Dermis blood vessel endothelial cell (primary cell): ENCODE data around the gene PNPLA7. TPM values are rescaled to one million over a fixed set of nuclear protein-coding genes. Genes with fewer than 3 reads are reported as not detected.
"Not testable (repeated sequence)": the region's sequence is repeated elsewhere in the genome, so short reads cannot be mapped to it uniquely, and the experiment has no call there.

ENCODE experiments used
- DNase-seq: peaks from one replicate; pipeline ENCODE4 v3.0.0; 2010
- total RNA-seq: library from RNA; depleted of rRNA; stranded (reverse); fragments of >200 nt; gene quantifications from 2 replicates; pipeline ENCODE4 v1.2.3, GENCODE V29; 2014

The PNPLA7 gene
- 0.42 and 1.7 TPM in 2 replicates for total RNA-seq

DNA sequence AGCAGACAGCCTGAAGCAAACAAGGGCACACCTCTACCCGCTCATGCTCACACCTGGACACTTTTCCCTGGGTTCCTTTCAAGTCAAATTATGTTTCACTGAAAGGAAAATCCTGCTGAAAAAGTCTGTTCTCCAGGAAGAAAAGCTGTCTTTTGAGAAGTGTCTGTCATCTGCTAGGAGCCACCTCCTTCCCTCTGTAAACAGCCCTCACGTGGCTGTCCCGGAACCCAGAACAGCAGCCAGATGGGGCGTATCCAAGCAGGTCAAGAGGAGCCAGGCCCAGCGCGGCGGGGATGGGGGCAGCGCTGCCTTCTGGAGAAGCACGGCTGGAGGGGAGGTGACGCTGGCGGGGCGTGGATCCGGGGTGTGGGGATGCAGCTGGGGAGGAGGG, at the start of gene PNPLA7:
TSS of gene PNPLA7 (minus strand) at position 172 of the 391 bp plus-strand sequence. CDS start 205 bp downstream, outside the sequence.
- DNase-seq, result peak; percentile 74

DNA sequence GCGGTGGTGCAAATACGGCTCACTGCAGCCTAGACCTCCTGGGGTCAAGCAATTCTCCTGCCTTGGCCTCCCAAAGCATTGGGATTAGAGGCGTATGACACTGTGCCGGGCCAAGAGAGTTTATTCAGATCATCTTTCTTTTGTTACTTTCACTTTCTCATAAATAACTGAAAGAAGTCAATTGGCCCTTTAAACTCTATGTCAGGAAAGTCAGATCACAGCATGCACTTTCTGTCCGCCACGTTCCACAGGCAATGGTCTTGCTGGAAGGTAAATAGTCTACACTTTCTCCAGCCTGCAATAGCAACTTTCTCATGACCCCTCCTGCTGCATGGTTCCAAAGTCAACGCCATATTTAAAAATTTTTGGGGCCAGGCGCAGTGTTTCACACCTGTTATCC, 48.7 kb upstream of the PNPLA7 start:
- DNase-seq, result no peak

DNA sequence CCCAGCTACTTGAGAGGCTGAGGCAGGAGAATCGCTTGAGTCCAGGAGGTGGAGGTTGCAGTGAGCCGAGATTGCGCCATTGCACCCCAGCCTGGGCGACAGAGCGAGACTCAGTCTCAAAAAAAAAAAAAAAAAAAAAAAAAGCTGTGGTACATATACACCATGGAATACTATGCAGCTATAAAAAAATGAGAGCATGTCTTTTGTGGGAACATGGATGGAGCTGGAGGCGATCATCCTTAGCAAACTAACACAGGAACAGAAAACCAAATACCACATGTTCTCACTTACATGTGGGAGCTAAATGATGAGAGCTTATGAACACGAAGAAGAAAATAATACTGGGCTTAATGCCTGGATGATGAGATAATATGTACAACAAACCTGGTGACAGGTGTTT, 46.4 kb upstream of the PNPLA7 start:
- not testable (repeated sequence) for DNase-seq

DNA sequence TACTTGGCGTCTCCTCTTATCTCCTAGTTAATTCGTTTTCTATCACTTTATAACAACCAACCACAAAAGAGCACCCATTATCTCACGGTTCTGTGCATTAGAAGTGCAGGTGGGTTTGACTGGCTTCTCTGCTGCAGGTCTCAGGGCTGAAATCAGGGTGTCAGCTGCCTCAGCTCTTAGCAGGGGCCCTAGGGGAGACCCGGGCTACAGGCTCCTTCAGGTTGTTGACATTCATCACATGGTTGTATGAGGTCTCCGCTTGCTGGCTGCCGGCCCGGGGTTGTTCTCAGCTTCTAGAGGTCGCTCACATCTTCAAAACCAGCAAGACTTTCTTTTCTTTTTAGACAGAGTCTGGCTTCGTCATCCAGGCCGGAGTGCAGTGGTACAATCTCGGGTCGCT, 43.0 kb upstream of the PNPLA7 start:
- DNase-seq, result no peak

DNA sequence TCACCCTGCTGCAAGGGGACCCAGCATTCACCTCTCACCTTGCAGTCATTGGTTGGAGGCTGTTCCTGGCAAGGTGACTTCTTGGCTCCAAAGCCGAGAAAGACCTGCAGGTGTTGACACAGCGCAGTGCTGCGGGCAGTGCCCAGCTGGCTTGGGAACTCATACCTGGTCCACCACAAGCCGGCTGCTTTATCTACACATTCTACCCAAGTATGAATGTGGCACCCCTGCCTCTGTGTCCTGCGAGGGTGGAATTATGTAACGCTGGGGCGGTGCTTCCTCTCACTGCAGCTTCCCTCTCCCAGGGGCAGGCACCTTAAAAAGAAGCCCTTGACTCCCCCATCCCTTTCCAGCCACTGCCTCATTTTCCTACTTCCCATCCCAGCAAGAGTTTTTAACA, 42.6 kb upstream of the PNPLA7 start:
- no peak for DNase-seq

DNA sequence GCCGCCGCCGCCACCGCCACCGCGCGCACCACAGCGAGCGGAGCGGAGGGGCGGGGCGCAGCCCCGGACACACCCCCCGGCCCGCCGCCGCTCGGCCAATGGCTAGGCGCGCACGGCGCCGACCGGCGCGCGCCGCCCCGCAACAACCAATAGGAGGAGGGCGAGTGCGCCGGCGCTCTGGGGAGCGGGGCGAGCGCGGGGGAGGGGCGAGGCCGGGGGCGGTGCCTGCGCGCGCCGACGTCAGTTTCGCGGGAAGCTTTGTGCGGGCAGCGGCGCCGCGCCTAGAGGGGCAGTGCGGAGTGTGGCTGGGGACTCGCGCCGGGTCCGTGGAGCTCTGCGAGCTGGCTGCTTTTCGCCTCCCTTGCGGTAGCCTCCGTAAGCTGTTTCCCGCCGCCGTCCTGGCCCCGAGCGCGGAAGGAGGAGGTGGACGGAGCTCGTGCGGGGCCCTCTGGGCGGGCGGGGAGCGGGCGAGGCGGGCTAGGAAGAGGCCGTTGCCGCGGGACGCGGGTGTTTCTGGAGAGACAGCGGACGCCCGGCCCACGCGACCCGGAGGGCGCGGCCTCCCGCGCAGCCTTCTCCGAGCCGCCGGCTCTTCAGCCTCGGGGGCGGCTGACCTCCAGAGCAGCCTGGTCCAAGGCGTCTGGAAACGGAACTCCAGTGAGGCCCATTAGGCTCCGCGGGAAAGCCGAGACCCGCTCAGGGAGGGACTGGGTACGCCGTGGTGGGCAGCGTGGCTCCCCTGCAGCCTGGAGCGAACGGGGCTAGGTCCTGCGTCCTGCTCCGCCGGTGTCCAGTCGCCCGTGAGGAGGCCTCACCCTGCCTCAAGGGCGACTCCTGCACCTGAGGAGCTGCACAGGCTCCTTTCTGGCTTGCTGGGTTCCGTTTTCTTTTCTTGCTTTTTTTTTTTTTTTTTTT, 40.5 kb upstream of the PNPLA7 start, which contains the start of gene ZMYND19:
TSS of gene ZMYND19 (minus strand) at position 44 of the 915 bp plus-strand sequence. CDS start 249 bp downstream, outside the sequence.
- peak; percentile 93 for DNase-seq

DNA sequence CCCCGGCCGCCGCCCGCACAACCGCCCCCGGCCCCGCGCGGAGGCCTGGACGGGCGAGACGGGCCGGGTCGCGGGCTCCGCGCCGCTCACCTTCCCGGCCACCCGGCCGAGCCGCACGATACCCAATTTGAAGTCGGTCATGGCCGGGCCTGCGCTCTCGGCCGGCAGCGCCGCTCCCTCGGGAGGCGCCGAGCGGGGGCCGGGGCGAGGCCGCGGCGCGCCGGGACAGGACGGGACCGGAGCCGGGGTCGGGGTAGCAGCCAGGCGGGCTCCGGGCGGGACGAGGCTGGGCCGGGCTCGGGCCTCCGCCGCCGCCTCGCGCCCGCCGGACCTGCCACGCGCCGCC, 39.9 kb upstream of the PNPLA7 start:
- no peak for DNase-seq

DNA sequence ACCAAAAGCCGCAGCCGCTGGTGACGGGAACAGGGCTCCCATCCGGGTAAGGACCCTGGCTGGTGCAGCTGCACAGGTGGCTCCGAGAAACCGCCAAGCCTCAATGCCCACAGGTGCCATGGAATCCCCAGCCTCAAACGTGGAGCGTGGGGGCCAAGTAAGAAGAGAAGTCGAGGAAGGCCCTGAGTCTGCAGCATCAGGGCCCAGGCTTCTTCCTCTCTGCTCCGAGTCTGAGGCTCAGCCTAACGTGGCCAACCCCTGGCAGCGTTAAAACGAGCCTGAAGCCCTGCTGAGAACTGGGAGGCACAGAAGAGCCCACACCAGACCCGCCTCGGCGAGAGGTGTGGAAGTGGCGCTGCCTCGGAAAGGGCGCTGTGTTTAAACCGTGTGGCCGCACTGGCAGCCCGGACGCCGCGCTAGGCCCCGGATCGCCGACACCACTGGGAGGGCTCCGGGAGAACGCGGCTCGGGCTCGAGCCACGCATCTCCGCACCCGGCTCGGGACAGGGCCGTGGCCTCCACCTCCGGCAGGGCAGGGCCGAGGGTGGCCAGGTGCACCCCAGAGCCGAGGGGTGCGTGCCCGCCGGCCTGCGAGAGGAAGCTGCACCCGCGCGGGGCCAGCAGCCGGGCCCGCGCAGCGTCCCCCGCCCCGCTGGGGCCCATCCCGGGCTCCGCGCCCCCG, 39.4 kb upstream of the PNPLA7 start:
- peak; percentile 41 for DNase-seq

DNA sequence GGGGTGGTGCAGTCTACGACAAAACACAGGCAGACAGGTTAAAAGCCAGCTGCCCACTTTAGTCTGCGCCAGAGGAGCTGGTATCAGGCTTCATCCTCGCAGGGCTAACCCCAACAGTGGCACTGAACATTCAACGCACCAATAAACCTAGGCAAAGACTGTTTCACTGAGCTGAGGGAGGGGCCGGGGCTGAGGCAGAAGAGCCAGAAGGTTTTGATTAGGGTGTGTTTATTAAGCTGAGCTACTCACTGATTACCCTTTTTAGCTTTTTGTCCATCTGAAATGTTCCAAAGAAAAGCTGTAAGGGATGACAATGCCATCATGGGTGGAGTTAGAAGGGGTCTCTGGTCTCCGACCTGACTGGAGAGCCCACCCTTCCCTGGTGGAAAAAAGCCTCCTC, 38.7 kb upstream of the PNPLA7 start:
- no peak for DNase-seq

DNA sequence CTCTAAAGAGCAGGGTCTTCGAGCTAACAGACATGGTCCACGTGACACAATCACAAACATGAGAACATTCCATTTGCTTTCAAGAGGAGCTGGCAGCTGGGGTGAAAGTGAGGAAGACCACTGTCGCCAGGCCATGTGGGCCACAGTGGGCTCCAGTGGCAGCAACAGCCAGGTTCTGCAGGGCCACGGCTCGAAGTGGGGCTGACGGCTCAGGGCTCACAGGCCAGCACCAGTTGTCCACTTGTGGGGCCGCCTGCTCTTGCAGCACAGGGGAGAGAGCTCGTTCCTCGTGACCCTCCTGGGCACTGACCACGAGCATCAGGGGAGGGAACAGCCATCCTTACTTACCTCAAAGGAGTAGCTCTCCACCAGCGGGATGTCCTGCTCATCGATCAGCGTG, 38.1 kb upstream of the PNPLA7 start:
- DNase-seq, result no peak

DNA sequence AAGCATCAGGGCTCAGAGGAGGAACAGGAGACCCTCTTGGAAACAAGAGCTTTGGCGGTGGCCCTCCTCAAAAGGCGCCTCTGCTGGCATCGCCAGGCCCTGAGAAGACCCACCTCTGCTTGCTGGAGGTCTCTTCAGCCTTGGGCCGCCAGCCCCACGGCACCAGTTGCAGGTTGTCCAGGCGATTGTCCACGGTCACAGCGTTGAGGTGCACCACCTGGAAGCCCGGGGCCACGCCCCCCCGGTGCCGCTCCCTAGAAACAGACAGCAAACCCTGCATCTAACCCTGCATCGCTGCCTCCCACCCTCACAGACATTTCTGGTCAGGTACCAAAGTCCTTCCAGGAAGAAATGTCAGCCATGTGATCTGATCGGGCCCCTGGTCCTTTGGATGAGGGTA, 36.7 kb upstream of the PNPLA7 start:
- DNase-seq, result no peak

DNA sequence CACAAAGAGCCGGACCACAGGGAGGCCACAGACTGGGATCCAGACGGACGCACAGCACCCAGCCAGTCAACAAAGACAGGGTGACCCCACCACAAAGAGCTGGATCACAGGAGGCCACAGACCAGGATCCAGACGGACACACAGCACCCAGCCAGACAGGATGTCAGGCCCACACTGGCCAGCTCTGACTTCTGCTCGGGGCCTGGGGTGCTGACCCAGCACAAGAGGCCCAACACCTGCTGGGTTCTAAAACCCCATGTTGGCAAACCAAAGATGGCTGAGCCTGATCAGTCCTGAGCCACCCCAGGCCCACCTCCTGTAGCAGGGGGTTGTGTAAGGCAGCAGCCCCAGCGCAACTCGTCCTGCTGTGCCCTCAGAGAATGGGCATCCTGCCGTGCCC, 33.8 kb upstream of the PNPLA7 start:
- DNase-seq, result no peak

DNA sequence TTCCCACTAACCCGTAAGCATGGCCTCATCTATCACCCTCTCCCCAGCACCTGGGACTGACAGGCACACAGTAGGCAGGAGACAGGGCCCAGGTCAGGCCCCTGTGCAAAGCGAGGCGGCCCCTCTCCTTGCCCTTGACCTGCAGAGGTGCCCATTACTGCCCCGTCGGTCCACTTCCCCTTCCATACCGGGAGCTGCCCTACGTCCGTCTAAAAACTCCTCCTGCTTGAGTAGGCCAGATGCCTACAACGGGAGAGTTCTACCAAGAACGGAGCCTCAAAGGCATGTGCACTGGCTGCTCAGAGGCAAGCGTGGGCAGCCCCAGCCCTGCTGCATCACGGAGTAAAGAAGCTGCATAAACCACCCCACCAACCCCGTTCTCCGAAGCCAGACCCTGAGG, 33.1 kb upstream of the PNPLA7 start:
- DNase-seq, result no peak

DNA sequence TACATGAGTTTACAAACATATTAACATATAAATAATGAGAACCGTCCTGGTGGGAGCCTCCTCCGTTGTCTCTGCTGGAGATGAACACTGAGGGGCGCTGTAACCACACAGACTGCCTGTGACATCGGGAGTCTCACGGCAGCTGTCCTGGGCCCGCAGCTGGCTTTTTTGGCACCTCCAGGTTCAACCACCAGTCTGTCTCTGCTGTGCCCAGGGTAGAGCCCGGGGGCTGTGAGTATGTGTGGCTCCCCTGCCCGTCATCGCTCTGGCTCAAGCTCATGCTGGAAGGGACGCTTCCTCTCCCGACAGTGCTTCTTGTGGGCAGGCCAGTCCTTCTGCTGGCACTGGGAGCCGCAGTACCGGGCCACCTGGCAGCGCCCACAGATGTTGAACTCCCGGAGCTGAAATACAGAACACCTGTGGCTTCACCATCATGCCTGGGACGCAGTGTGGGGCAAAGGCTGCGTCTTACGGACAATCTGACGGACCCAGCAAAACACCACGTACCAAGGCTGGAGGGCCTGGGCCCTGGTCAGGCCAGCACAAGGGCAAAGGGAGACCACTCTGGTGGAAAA, 32.2 kb upstream of the PNPLA7 start:
- peak; percentile 46 for DNase-seq

DNA sequence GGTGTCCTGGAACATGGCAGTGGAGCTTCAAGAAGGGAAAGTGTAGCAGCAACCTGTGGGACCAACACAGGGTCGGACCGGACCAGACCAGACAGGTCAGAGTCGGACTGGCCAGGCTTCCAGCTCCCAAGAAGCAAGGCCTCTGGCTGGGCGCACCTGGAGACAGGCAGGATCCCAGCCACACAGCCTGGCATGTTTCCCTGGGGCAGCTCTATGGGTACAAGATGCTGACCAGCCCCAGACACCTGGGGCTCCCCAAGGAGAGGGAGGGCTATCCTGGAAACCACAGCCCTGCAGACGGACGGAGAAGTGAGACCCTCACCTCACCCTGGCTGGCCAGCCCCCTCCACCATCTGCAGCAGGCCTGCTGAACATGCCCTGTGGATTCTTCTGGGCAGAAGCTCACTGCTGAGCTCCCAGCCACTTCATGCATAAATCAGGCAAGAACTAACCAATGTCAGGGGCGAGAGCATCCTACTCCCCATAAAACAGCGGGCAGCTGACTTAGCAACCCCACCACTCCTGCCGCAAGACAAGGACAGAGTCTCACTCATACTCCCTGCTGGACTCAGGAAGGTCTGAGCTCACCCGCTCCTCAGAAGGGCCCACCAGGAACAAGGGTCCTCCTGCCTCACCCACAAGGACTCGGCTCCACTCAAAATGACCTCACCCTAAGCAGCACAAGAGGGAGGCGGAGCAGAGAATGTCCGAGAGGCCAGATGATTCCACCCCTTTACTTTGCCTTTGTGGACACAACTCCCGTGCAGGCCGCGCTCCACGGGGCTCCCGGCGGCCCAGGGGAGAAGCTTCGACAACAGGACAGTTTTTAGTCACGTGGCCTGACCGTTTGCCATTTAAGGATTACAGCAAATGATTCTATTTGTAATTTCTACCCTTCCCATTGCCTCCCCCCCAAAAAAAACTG, 31.4 kb upstream of the PNPLA7 start:
- no peak for DNase-seq

DNA sequence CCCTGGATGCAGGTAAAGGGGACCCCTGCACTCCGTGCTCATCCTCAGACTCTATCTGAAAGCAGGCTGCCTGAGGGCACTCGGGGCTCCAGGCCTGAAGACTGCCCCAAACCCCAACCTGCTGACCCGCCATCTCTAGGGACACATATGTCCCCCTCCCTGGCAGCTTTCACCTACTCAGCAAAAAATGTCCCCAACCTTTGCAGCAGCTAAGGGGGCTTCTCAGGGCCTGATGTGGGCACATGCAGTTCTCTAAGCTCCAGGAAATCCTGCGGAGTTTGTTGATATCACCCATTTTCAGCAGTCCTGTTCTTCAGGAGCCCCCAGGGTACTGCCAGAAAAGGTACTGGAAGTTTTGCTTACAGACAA, 30.7 kb upstream of the PNPLA7 start:
- no peak for DNase-seq

DNA sequence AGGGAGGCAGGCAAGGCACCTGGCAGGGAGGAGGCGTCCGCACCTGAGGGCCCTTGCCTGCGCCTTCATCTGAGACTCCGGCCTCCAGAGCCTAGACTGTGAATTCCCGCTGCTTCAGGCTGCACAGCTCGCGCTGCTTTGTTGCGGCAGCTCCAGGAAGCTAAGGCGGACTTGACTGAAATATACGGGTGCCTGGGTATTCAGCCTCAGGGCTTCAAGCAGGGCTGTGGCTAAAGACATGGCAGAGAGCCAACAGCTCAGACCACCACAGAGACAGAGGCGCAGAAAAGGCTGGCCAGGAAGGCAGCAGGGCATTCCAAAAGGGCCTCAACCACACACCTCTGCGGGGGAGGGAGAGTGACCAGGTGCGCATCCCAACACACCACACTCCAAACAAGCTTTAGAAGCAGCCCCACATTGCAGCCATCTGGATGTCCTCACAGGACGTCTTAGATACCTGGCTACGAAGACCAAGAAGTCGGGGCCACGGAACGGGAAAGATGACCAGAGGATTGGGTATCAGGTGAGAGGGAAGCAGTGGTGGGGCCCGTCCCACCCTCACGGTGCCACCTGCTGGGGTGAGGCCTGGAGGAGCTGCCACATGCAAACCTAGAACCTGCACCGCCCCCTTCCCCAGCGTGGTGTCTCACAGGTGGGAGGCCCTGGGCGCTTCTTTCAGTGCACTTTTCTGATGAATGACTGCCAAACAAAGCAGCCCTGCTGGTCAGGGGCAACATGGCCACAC, 30.2 kb upstream of the PNPLA7 start:
- no peak for DNase-seq

DNA sequence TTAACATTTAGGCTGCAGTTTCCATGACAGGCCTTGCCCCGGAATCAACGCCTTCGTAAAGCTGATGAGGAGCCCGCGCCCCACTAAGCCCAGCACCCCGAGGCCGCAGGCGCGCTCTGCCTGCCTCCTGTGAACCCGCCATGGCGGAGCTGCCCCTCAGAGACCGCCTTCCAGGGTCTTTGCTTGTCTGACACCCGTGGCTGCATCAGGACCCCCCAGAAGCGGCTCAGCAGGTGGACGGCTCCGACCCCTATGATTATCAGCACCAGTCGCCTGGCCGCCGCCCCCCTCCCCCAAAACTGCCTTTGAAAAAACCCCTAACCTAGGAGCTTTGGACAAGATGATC, 29.0 kb upstream of the PNPLA7 start:
- no peak for DNase-seq

DNA sequence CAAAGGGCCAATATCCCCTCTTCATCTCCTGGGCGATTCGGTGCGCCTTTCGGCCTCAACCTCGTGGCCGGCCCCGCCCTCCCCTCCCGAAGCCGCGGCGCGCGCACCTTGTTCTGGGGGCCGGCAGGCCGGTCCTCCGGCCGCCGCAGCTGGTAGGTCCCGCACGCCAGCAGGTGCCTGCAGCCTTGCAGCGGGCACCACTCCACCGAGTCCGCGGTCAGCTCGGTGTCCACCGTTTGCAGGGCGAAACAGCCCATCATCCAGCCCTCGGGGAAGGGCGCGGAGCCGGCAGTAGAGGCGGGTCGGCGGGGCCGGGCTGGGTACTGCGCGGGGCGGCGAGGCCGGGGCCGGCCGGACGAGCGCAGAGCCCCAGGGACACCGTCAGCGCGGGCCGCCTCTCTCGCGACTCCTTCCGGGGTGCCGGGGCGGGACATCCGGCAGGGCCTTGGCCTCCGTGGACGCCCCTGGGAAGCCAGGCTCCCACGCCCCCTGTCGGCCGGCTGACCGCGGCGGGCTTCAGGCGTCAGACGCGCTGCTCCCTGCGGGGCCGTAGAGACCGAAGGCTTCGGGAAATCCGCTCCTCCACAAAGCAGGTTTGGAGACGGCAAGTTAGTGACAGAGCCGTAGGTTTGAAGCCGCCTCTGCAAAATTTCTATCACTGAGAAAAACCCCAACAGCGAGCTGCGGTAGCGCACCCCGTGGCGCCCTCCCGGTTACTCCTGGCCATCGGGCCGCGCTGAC, 28.5 kb upstream of the PNPLA7 start, which contains the start of gene DPH7:
TSS of gene DPH7 (minus strand) at position 408 of the 741 bp plus-strand sequence. CDS start at position 260, 148 bp downstream.
- DNase-seq, result peak; percentile 95

DNA sequence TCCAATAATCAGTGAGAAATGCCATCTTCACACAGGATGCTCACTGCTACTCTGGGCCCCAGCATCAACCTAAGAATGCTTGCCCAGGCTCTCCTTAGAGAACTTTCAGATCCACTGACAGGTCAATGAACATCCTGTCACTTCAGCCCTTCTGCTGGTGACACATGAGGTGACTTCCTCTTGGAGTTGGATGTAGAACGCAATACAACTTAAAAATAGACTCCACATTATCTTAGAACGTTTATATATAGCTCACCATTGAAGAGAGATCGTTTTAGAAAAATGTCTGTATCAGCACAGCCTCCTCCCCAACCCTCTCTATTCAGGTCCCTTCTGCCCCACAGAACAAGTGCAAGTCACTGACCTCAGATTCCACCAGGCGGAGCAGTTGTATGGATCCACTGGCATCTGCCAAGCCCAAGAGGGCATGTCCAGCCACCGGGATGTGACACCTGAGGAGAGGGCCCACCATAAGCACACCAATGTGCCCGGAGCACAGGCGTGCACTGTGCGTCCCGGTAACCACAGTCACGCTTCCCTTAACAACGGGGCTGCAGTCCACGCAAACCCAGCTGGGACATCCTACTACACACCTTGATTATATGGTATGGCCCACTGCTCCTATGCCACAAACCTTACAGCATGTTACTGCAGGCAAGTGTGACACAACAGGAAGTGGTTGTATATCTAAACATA, 25.7 kb upstream of the PNPLA7 start:
- DNase-seq, result no peak

DNA sequence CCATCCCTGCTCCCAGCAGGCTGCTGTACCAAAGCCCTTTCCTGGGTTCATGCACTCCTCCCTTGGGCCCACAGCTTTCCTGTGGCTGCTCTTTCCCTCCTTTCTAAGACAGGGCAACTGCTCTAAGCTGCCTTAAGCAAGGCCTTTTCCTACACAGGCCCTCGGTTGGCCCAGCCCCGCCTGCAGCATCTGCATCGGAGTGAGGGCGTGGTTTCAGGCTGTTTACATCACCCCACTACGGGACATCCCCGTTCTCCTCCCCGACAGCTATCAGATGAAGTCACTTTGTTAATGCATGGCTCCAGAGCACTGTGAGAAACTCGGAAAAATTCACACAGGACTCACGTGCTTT, 25.1 kb upstream of the PNPLA7 start:
- DNase-seq, result no peak
